Stimulated activated CD4-positive, alpha-beta T cell treated with anti-CD3 and anti-CD28 coated beads, Interleukin-2, amount 100 ng/mL, for 48 hours (primary cell): ENCODE results near the gene SYNGR3.
A peak's percentile ranks its signal among the peaks of the same experiment; 100 is the strongest.

Source experiments
- DNase-seq, 2 donors: peaks; one replicate each; pipeline ENCODE4 v3.0.0-alpha.2; 2020

The SYNGR3 gene

GRCh38 chr16:1978476-1979120, 11.2 kb upstream of the SYNGR3 start:
- no peak for DNase-seq

DNA sequence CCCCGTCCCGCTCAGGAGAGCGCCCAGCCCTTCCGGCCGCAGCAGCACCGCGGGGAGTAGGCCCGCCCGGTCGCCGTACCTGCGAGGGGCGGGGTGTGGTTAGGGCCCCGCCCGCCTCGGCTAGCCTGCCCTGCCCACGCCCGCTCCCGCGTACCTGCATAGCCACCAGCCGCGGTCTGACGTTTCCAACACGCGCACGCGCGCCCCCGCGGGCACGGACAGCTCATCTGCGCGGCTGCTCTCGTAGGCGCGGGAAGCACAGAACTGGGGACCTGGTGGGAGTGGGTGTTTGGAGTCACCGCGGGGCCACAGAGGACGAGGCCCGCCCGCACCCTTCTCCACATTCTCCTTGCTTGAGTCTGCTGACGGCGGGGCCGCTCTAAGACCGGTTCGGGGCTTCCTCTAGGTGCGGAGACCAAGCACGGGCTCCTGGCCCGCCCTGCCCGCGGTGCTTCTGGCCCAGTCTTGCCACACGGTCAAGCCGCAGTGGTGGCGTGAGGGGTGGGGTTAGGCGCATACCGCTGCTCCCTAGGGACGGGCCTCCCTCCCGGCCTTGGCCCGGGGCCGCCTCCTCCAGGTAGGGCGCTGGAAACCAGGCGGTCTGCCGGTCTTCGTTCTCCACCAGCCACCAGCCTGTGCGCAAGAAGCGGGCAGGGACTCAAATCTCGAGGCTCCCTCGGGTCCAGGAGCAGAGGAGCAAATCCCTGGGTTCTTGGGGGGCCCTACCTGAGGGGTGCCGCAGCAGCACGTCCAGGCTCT, 10.3 kb upstream of the SYNGR3 start:
- DNase-seq = no peak

GRCh38 chr16:1980030-1980769, 9.6 kb upstream of the SYNGR3 start:
- DNase-seq = no peak

- no peak for DNase-seq
These were observed 9.0 kb upstream of the SYNGR3 start for GRCh38 chr16:1980770-1981087.

- no peak for DNase-seq
These were observed 8.4 kb upstream of the SYNGR3 start, which contains the start of gene NOXO1 for GRCh38 chr16:1981398-1981836. Gene NOXO1, minus strand, starts transcription at chr16:1981469. Its CDS starts 290 bp downstream, at chr16:1981179.

- no peak for DNase-seq
These were observed 7.7 kb upstream of the SYNGR3 start for GRCh38 chr16:1982013-1982433.

GRCh38 chr16:1982991-1983543, 6.7 kb upstream of the SYNGR3 start:
- no peak for DNase-seq

GRCh38 chr16:1983544-1984346, 6.0 kb upstream of the SYNGR3 start, which contains the start of gene GFER:
Gene GFER, plus strand, starts transcription at chr16:1984193. Its CDS starts 26 bp downstream, at chr16:1984219.
- peak; percentile 71 to 72 for DNase-seq

- DNase-seq = no peak
These were observed 5.2 kb upstream of the SYNGR3 start for GRCh38 chr16:1984347-1985225.

DNA sequence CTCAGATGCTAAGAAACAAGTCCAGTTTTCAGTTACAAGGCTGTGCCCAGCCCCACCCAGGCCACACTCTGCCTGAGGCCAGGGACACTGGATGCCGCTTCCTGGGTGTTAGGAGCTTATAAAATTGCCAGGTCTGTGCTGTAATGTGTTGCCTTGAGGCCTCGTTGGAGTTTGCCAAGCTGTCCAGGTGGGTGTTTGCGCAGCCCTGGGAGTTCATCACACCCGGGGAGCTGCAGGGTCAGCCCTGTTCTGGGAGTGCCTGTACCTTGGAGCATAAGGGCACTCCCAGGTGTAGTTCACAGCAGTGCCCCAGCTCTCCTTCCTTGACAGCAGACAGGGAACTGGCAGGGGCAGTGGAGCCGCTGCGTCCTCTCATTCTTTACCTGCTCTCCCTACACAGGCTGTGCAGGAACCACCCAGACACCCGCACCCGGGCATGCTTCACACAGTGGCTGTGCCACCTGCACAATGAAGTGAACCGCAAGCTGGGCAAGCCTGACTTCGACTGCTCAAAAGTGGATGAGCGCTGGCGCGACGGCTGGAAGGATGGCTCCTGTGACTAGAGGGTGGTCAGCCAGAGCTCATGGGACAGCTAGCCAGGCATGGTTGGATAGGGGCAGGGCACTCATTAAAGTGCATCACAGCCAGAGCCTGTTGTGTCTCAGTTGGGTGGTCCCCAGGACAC, 4.2 kb upstream of the SYNGR3 start:
- DNase-seq = no peak

GRCh38 chr16:1987198-1987597, 2.6 kb upstream of the SYNGR3 start:
- no peak for DNase-seq

DNA sequence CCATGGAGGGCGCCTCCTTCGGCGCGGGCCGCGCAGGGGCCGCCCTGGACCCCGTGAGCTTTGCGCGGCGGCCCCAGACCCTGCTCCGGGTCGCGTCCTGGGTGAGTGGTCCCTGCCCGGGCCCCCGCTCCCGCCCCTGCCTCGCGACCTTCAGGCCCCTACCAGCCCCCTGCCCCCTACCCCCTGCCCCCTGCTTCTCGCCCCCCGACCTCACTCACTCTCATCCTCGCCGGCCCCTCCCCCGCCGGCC, 256 bp downstream of the SYNGR3 start:
- DNase-seq = no peak

- DNase-seq = no peak
These were observed 773 bp downstream of the SYNGR3 start for GRCh38 chr16:1990351-1991134.

DNA sequence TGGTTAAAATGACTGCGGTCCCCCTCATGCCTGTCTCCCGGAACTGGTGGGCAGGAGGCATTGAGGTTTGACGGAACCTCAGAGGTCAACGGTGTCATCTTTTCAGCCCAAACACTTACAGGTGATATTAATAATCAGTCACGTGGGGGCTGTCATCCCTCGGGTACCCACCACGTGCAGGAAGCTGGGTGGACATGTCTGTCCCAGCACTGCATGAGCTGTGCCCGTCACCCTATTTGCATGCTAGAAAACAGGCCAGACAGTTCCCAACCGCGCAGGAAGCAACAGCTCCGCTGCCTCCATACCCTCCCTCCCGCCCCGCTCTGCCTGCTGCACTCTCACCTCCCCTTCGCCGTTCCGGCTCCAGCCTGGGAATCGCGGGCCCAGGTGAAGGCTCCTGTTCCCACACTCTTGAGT, 1.4 kb downstream of the SYNGR3 start:
- no peak for DNase-seq

GRCh38 chr16:1991588-1991947, 1.8 kb downstream of the SYNGR3 start:
- no peak for DNase-seq

- peak; percentile 94 to 98 for DNase-seq
These were observed 2.4 kb downstream of the SYNGR3 start for GRCh38 chr16:1991948-1992703.

GRCh38 chr16:1992704-1993317, 3.0 kb downstream of the SYNGR3 start:
- DNase-seq = no peak

DNA sequence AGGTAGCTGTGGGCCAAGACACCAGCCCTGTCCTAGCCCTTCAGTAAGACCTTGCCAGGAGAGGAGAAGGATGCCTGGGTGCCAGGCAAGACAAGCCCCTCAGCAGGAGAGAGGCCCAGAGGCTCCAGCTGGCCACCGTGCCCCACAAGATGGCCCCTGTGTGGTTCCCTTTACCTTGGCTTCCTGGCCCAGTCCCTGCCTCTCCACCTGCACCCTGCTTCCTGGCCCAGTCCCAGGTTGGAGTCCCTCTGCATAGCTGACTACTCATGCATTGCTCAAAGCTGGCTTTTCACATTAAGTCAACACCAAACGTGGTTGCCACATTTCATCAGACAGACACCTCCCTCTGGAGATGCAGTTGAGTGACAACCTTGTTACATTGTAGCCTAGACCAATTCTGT, 4.0 kb downstream of the SYNGR3 start:
- DNase-seq = no peak
